GM12878 (cell line): ENCODE measurements around the gene GAK. TPM values are rescaled to one million over a fixed set of nuclear protein-coding genes. Genes with fewer than 3 reads are reported as not detected.
A peak's percentile ranks its signal among the peaks of the same experiment; 100 is the strongest.

ENCODE experiments used
- ATAC-seq: fragments of 200-7000 bp; cut with Tn5 transposase; 3 replicates; pipeline ENCODE4 v1.9.1; 2020; ENCODE audit warnings: mild to moderate bottlenecking, moderate library complexity
- BruUV-seq: library from RNA; stranded (reverse); fragments of 400-500 nt; replicated peaks from 2 replicates; lab custom pipeline; 2021; lab: Mats Ljungman, UMichigan
- CTCF ChIA-PET: fragments of 300-600 bp; sonication (Branson Sonifier 250); formaldehyde crosslinking; extraction: SDS; loops from one replicate; lab custom pipeline; 2021; ENCODE audit warnings: inconsistent platforms; lab: Yijun Ruan, JAX
- POLR2A ChIA-PET: fragments of 350-600 bp; formaldehyde crosslinking; extraction: SDS; loops from one replicate; lab custom pipeline; 2021; ENCODE audit warnings: inconsistent platforms; lab: Charles Lee
- RAD21 ChIA-PET: fragments of 300-600 bp; sonication (Branson Sonifier 250); formaldehyde crosslinking; loops from one replicate; lab custom pipeline; 2023; ENCODE audit warnings: antibody characterized with exemption; ENCODE audit not compliant: unreplicated experiment; lab: Charles Lee
- SMC1A ChIA-PET: fragments of 300-600 bp; sonication (Branson Sonifier 250); formaldehyde crosslinking; loops from one replicate; lab custom pipeline; 2023; ENCODE audit not compliant: unreplicated experiment, uncharacterized antibody; lab: Charles Lee
- DNase-seq: peaks from one replicate; pipeline ENCODE4 v3.0.0-alpha.2; 2011; ENCODE audit warnings: low read depth, low spot score
- FAIRE-seq: peaks from 3 replicates; lab custom pipeline; 2011; peaks lifted over from hg19 to GRCh38; lab: Jason Lieb, UNC
- H2AFZ ChIP-seq: 2 replicates; pipeline ENCODE4 v1.6.0; 2011; ENCODE audit warnings: low read depth, low read length, control low read depth; ENCODE audit not compliant: control insufficient read depth
- H3K27ac ChIP-seq: 2 replicates; pipeline ENCODE4 v1.5.1; 2011; ENCODE audit warnings: control low read depth; ENCODE audit not compliant: control insufficient read depth, insufficient read depth
- H3K27me3 ChIP-seq, 2 experiments: replicated peaks in 1 of 2; 2 replicates each; pipeline versions ENCODE4 v1.6.0 to v1.6.1; 2011; ENCODE audit warnings: low read length in 1 of 2; ENCODE audit not compliant: control insufficient read depth in 2 of 2, insufficient read depth in 2 of 2
- H3K36me3 ChIP-seq, 2 experiments: 2 replicates each; pipeline ENCODE4 v1.5.1; 2011; ENCODE audit warnings: low read length in 1 of 2; ENCODE audit not compliant: control insufficient read depth in 2 of 2, insufficient read depth in 2 of 2
- H3K4me1 ChIP-seq: 2 replicates; pipeline ENCODE4 v1.6.1; 2011; ENCODE audit warnings: mild to moderate bottlenecking, low read length, moderate library complexity, mixed read lengths; ENCODE audit not compliant: control insufficient read depth, insufficient read depth
- H3K4me2 ChIP-seq: 2 replicates; pipeline ENCODE4 v1.6.0; 2011; ENCODE audit warnings: control low read depth; ENCODE audit not compliant: control insufficient read depth, insufficient read depth
- H3K4me3 ChIP-seq: fragments of 200-600 bp; sonication (generic); 2 replicates; pipeline ENCODE4 v1.5.1; 2016
- H3K79me2 ChIP-seq: 2 replicates; pipeline ENCODE4 v1.6.0; 2011; ENCODE audit warnings: low read length; ENCODE audit not compliant: control insufficient read depth, insufficient read depth
- H3K9ac ChIP-seq: 2 replicates; pipeline ENCODE4 v1.8.0; 2011; ENCODE audit warnings: low read length, control low read depth, mixed read lengths; ENCODE audit not compliant: control insufficient read depth, insufficient read depth
- H3K9me3 ChIP-seq: replicated peaks from 3 replicates; pipeline ENCODE4 v1.5.1; 2011; ENCODE audit warnings: mild to moderate bottlenecking, low read length; ENCODE audit not compliant: control insufficient read depth, insufficient read depth
- H4K20me1 ChIP-seq: 2 replicates; pipeline ENCODE4 v1.6.0; 2011; ENCODE audit not compliant: control insufficient read depth, insufficient read depth
- MEF2B ChIP-seq: fragments of 450-650 bp; IDR thresholded peaks from 2 replicates; pipeline ENCODE4 v1.6.1; 2018; ENCODE audit warnings: mild to moderate bottlenecking, moderate library complexity; ENCODE audit not compliant: partially characterized antibody, poor library complexity, severe bottlenecking
- POLR2A ChIP-seq: IDR thresholded peaks from 2 replicates; pipeline ENCODE4 v1.6.1; 2011; ENCODE audit warnings: low read depth, mild to moderate bottlenecking, low read length
- WGBS: methylation state at CpG from one replicate; pipeline ENCODE4 v1.1.6; 2016; ENCODE audit warnings: low lambda C conversion rate; ENCODE audit not compliant: insufficient replicate concordance, insufficient coverage; ENCODE audit errors: missing lambda C conversion rate; 5-methylcytosine and 5-hydroxymethylcytosine counted together
- in situ Hi-C: fragments of 300-500 bp; cut with MboI; formaldehyde crosslinking; loops from 9 replicates; pipeline ENCODE4 v1.14.3; 2018; ENCODE audit warnings: mixed read lengths
- intact Hi-C: fragments of 100-400 bp; cut with micrococcal nuclease; formaldehyde crosslinking; loops from one replicate; pipeline ENCODE4 v1.14.2; 2022; ENCODE audit not compliant: unreplicated experiment
- polyA plus RNA-seq, 11 experiments: library from polyadenylated mRNA; depleted of rRNA in 4 of 11; unstranded in 6 of 11; stranded (reverse) in 5 of 11; fragments of >200 nt; fragmentation: Nextera tagmentation in 4 of 11; fragmentation: Illumina TruSeq in 1 of 11; extraction: Ambion mirVana in 4 of 11; extraction: Trizol in 1 of 11; gene quantifications; 1 replicate in 1 of 11; 2 replicates in 10 of 11; pipeline versions ENCODE4 v1.2.1 to v1.2.3, GENCODE V29; 2011 to 2016; ENCODE audit warnings: inconsistent platforms in 2 of 11, missing spikeins in 2 of 11, low read depth in 1 of 11
- total RNA-seq, 4 experiments: library from RNA; depleted of rRNA in 3 of 4; stranded (reverse); fragments of >200 nt in 3 of 4; fragmentation: Illumina TruSeq in 1 of 4; extraction: Trizol in 1 of 4; gene quantifications; 2 replicates each; pipeline versions ENCODE4 v1.2.1 to v1.2.3, GENCODE V29; 2013 to 2021
- TF ChIP-seq, protein P1 (sequence below): fragments of 450-650 bp; IDR thresholded peaks from 2 replicates; pipeline ENCODE4 v1.6.1; 2018; ENCODE audit warnings: mild to moderate bottlenecking, low read depth, moderate library complexity; ENCODE audit not compliant: partially characterized antibody
- TF ChIP-seq, protein P2 (sequence below): fragments of 450-650 bp; IDR thresholded peaks from 2 replicates; pipeline ENCODE4 v1.6.1; 2017; ENCODE audit warnings: borderline replicate concordance

The GAK gene
- total and polyA plus RNA-seq, 10 of the 15 experiments (the other 5 are each of a cell fraction or from before 2014, with no cell fraction given), result 0.82 to 127 (median 53.8) TPM

DNA sequence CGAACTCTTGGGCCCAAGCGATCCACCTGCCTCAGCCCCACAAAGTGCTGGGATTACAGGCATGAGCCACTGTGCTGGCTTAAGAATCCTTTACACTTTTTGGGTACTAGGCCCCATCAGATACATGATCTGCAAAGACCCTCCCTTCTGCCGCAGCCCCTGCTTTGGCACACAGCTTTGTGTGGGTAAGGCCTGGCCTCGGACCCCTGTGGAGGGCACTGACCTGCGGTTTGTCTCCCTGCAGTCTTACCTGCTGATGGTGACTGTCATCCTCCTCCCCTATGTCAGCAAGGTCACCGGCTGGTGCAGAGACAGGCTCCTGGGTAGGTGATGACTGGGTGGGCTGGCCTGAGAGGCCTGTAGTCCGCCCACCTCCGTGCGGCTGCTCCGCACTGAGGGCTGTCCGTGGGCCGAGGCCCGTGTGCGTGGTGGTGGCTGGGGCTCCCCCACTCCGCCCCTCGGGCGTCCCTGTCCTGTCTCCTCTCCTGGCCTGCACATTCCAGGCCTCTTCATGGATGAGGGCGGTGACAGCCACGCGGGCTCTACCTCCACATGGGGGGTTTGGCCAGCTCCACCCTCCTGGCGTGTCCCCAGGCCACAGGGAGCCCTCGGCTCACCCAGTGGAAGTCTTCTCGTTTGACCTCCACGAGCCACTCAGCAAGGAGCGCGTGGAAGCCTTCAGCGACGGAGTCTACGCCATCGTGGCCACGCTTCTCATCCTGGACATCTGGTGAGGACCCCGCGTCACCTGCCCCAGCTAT, 23.2 kb upstream of the GAK start:
- Histone ChIP-seq H2AFZ (no peak overlapping the region), H3K4me2 (no peak overlapping the region), H3K27me3 (no peaks in the 10 kb centered on the region), H4K20me1 (no peaks in the 10 kb centered on the region), H3K79me2 (no peaks in the 10 kb centered on the region), H3K4me3 (no peak overlapping the region), H3K4me1 (no peaks in the 10 kb centered on the region), H3K36me3 (no peaks in the 10 kb centered on the region; a peak in 1 of 4 replicates), H3K27ac (no peak overlapping the region)
- WGBS, result 92% methylated on average over 33 of the region's 33 CpGs
- POLR2A ChIA-PET, result no interaction called here
- CTCF ChIA-PET, result no interaction called here
- SMC1A ChIA-PET, result no interaction called here
- BruUV-seq, result no TSS peak
- FAIRE-seq, result no peak
- ATAC-seq, result no peak
- no peak for DNase-seq
- intact Hi-C loops (no loop called here), in situ Hi-C loops (no loop called here)
- RAD21 ChIA-PET, result no interaction called here
- TF ChIP-seq POLR2A (0 out of 2 replicates have a peak, but pooled peaks have one; percentile 22), MEF2B (no peak)
- TF ChIP-seq, protein P1, sequence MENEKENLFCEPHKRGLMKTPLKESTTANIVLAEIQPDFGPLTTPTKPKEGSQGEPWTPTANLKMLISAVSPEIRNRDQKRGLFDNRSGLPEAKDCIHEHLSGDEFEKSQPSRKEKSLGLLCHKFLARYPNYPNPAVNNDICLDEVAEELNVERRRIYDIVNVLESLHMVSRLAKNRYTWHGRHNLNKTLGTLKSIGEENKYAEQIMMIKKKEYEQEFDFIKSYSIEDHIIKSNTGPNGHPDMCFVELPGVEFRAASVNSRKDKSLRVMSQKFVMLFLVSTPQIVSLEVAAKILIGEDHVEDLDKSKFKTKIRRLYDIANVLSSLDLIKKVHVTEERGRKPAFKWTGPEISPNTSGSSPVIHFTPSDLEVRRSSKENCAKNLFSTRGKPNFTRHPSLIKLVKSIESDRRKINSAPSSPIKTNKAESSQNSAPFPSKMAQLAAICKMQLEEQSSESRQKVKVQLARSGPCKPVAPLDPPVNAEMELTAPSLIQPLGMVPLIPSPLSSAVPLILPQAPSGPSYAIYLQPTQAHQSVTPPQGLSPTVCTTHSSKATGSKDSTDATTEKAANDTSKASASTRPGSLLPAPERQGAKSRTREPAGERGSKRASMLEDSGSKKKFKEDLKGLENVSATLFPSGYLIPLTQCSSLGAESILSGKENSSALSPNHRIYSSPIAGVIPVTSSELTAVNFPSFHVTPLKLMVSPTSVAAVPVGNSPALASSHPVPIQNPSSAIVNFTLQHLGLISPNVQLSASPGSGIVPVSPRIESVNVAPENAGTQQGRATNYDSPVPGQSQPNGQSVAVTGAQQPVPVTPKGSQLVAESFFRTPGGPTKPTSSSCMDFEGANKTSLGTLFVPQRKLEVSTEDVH, result no peak
- TF ChIP-seq, protein P2, sequence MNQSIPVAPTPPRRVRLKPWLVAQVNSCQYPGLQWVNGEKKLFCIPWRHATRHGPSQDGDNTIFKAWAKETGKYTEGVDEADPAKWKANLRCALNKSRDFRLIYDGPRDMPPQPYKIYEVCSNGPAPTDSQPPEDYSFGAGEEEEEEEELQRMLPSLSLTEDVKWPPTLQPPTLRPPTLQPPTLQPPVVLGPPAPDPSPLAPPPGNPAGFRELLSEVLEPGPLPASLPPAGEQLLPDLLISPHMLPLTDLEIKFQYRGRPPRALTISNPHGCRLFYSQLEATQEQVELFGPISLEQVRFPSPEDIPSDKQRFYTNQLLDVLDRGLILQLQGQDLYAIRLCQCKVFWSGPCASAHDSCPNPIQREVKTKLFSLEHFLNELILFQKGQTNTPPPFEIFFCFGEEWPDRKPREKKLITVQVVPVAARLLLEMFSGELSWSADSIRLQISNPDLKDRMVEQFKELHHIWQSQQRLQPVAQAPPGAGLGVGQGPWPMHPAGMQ, result no peak
- TF ChIP-seq, all 136 proteins: peak for 1
- Histone ChIP-seq H3K9ac (no peak overlapping the region), H3K9me3 (no peaks in the 10 kb centered on the region)
